NCI-H82 (cell line): ENCODE measurements around the gene NARF.

Source experiments
- DNase-seq: peaks from one replicate; lab custom pipeline; 2025; lab: John Stamatoyannopoulos, UW

NARF gene

DNA sequence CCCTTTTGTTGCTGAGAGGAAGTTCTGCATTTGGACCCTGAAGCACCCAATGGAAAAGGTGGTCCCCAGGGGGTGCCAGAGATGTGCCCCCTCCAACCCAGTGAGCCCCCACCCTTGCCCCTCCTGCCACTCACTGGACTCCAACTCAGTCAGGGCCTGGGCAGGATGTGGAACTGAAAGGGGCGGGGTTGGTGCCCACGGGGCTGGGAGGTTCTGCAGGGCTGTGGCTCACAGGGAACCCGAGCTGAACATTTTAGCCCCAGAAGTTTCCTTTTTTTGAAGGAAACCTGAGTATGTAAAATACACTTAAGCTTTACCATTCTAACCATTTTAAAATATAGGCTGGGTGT lies 24.4 kb upstream of the NARF start:
- no peak for DNase-seq

- no peak for DNase-seq
Observed at GRCh38 chr17:82435103-82435502, 23.4 kb upstream of the NARF start.

DNA sequence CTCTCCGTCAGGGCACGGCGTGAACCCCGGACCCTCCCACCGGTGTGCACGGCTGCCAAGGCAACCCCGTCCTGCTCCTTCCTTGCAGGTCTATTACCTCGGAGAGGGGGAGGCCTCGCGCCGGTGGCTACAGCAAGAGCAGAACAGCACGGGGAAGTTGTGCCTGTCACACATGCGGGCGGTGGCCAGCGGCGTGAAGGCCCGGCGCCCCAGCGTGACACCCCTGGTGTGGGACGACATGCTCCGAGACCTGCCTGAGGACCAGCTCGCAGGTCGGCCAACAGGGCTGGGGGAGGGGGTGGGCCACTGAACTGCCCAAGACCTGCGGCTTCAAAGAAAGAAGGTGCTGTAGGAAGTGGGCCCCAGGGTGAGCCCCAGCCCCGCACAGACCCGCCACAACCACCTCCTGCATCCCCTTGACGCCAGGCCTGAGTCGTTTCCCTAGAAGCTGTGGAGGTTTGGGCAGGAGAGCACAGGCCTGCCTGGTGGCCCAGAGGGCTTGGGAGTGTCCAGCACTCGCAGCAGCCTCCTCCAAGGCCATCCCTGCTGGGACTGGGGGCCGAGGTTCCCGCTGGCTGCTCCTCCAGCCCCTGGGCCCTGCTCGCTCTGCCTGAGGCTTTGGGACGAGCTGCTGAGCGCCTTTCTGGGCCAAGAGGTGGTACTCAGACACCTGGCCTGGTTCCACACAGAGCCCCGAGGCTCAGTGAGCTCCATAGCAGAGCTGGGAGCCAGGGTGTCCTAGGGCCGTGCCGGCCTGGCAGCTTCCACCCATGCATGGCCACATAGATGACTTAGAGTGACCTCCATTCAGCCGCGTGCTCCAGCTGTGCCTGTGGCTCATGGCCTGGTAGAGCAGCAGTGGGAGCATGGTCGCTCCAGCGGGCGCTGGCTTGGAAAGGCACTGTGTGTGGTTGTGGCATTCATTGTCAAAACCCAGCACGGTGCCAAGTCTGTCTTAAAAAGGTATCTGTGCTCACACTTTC lies 22.6 kb upstream of the NARF start:
- DNase-seq, result no peak

DNA sequence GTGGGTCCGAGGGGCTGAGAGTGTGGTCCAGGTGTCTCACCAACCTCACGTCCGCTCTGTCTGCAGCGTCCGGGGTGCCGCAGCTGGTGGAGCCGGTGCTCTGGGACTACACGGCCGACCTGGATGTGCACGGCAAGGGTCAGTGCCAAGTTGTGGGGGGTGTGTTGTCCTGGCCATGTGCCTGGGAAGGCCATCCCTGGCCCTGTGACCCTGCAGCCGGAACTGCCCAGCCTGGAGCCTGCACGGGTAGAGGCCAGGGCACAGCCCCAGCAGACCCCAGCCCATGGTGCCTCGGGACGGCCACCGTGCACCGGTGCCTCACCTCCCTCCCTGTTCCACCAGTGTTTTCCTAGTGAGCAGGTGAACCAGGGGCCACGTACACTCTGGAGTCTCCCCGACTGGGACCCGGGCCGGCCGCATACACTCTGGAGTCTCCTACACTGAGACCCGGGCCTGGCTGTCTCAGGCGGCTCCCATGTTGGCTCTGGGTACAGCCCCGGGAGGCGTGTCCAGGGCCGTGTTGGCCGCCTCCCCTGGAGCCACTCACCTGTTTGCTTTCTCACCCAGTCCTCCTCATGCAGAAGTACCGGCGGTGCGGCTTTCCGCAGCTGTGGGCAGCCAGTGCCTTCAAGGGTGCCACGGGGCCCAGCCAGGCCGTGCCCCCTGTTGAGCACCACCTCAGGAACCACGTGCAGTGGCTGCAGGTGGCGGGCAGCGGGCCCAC lies 21.8 kb upstream of the NARF start:
- no peak for DNase-seq

GRCh38 chr17:82437325-82437668 lies 21.2 kb upstream of the NARF start:
- no peak for DNase-seq

GRCh38 chr17:82438401-82439193 lies 19.9 kb upstream of the NARF start:
- DNase-seq, result no peak

- DNase-seq, result no peak
Observed at GRCh38 chr17:82439194-82439828, 19.2 kb upstream of the NARF start.

DNA sequence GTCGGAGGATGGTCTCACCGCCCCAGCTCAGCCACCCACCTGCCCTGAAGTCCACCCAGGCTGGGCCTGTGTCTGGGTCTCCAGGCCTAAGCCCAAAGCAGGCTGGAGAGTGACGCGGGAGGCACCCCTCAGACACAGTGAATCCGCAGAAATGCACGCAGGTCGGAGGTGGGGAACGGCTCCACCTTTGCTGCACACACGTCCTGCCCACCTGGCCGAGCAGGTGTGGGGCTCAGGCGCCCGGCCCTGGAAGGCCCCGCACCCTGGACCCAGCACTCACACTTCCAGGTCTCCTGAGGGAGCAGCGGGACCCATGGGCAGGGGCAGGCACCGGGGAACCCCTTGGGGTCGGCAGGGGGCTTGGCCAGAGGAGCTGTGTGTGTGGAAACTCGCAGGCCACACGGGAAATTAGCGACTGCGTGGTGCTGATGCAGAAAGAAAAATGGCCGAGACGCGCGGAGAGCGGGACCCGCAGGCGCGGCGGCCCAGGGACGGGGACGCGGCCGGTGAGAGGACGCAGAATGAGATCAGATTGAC lies 18.6 kb upstream of the NARF start:
- no peak for DNase-seq

GRCh38 chr17:82440469-82440981 lies 18.0 kb upstream of the NARF start:
- DNase-seq, result no peak

GRCh38 chr17:82440991-82441627 lies 17.4 kb upstream of the NARF start:
- DNase-seq, result peak; percentile 77

DNA sequence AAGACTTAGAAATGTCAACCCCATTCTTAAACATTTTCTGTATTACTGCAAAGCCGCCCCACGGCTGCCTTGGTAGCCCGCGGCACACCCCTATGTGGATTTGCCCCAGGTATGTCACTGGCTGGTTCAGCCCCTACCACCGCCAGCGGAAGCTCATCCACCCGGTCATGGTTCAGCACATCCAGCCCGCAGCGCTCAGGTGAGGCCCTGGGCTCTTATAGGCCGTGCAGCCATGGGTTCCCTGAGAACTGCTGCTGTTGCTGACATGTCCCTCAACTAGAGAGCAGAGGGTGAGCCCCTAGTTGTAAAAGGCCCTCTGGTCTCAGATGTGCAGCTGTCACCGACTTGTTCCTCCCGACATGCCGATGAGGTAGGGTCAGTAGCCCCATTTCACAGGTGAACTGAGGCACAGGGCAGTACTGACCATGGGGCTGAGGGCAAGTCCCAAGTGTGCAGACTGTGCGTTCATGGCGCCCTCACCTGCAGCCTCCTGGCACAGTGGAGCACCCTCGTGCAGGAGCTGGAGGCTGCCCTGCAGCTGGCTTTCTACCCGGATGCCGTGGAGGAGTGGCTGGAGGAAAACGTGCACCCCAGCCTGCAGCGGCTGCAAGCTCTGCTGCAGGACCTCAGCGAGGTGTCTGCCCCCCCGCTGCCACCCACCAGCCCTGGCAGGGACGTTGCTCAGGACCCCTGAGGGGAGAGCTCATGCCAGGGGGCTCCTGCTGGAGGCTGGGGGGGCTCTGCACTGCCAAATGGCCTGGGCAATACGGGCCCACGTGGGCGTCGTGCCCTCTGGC lies 16.7 kb upstream of the NARF start:
- DNase-seq, result no peak

- no peak for DNase-seq
Observed at GRCh38 chr17:82442643-82443464, 15.7 kb upstream of the NARF start.

- no peak for DNase-seq
Observed at GRCh38 chr17:82443465-82444283, 14.9 kb upstream of the NARF start.

- no peak for DNase-seq
Observed at GRCh38 chr17:82444284-82444893, 14.2 kb upstream of the NARF start.

GRCh38 chr17:82444941-82445521 lies 13.5 kb upstream of the NARF start:
- no peak for DNase-seq

DNA sequence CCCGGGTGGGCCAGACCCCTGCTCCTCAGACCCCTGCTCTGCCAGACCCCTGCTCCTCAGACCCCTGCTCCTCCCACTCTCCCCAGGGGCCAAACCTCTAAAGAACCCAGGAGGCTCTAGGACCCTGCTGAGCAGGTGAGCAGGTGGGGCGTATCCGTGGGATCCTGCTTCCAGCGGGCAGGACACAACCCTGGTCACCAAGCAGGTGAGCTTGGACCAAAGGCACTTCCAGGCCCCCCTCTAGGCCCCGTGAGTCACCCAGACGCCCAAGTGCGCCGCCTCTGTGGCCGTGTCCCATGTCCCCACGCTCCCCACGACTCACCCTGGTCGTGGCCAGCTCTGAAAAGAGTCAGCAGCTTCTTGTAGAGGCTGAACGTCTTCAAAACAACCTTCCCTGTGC lies 13.0 kb upstream of the NARF start:
- no peak for DNase-seq

GRCh38 chr17:82446124-82446523 lies 12.4 kb upstream of the NARF start:
- no peak for DNase-seq

- no peak for DNase-seq
Observed at GRCh38 chr17:82446649-82447048, 11.9 kb upstream of the NARF start.
